Type B pancreatic cell (in vitro differentiated cells): Measurements from ENCODE around the gene GPR17. TPM values are rescaled to one million over a fixed set of nuclear protein-coding genes. Genes with fewer than 3 reads are reported as not detected.

Experiments
- DNase-seq: peaks from one replicate; pipeline ENCODE4 v3.0.0; 2021; ENCODE audit warnings: mixed read lengths; ENCODE audit not compliant: unreplicated experiment; ENCODE audit errors: extremely low spot score
- H3K27ac Mint-ChIP-seq: 2 replicates; pipeline ENCODE4 v1.8.0; 2021; ENCODE audit warnings: mild to moderate bottlenecking, mixed read lengths
- H3K27me3 Mint-ChIP-seq: 2 replicates; pipeline ENCODE4 v1.8.0; 2021; ENCODE audit warnings: mixed read lengths
- H3K36me3 Mint-ChIP-seq: 2 replicates; pipeline ENCODE4 v1.8.0; 2021; ENCODE audit warnings: mixed read lengths
- H3K4me1 Mint-ChIP-seq: one replicate; pipeline ENCODE4 v1.8.0; 2021; ENCODE audit warnings: mixed read lengths; ENCODE audit not compliant: unreplicated experiment
- H3K4me3 Mint-ChIP-seq: 2 replicates; pipeline ENCODE4 v1.8.0; 2021; ENCODE audit warnings: mild to moderate bottlenecking, mixed read lengths
- H3K9me3 Mint-ChIP-seq: 2 replicates; pipeline ENCODE4 v1.8.0; 2021; ENCODE audit warnings: mixed read lengths
- CTCF ChIP-seq: fragments of 200-600 bp; sonication (generic); conservative IDR thresholded peaks from 2 replicates; pipeline ENCODE4 v1.5.0; 2021; ENCODE audit warnings: antibody characterized with exemption, mild to moderate bottlenecking
- total RNA-seq: library from RNA; stranded (reverse); gene quantifications from 2 replicates; pipeline ENCODE4 v1.2.1, GENCODE V29; 2021; ENCODE audit warnings: low replicate concordance

The GPR17 gene
- total RNA-seq, 1 donor from 2014 or later = 0.19 TPM

GRCh38 chr2:127622561-127623387 lies 23.2 kb upstream of the GPR17 start:
- H3K4me3 Mint-ChIP-seq = no peak overlapping the region
- no peaks in the 10 kb centered on the region for H3K9me3 Mint-ChIP-seq
- H3K36me3 Mint-ChIP-seq = no peaks in the 10 kb centered on the region
- no peak for TF ChIP-seq CTCF
- H3K27me3 Mint-ChIP-seq = peaks cover 9% of the 10 kb centered on the region
- no peaks in the 10 kb centered on the region for H3K4me1 Mint-ChIP-seq
- no peak for DNase-seq
- H3K27ac Mint-ChIP-seq = no peak overlapping the region

GRCh38 chr2:127623388-127624319 lies 22.3 kb upstream of the GPR17 start:
- H3K9me3 Mint-ChIP-seq = no peaks in the 10 kb centered on the region
- no peaks in the 10 kb centered on the region for H3K4me1 Mint-ChIP-seq
- TF ChIP-seq CTCF = no peak
- peaks cover 4% of the 10 kb centered on the region for H3K27me3 Mint-ChIP-seq
- no peak overlapping the region for H3K4me3 Mint-ChIP-seq
- H3K27ac Mint-ChIP-seq = no peak overlapping the region
- no peak for DNase-seq
- H3K36me3 Mint-ChIP-seq = no peaks in the 10 kb centered on the region

GRCh38 chr2:127624320-127624755 lies 21.6 kb upstream of the GPR17 start:
- Mint-ChIP-seq H3K4me1 (no peaks in the 10 kb centered on the region), H3K4me3 (no peak overlapping the region), H3K27me3 (peaks cover 3% of the 10 kb centered on the region), H3K36me3 (no peaks in the 10 kb centered on the region), H3K9me3 (no peaks in the 10 kb centered on the region), H3K27ac (no peak overlapping the region)
- no peak for DNase-seq
- no peak for TF ChIP-seq CTCF

GRCh38 chr2:127624756-127625571 lies 21.0 kb upstream of the GPR17 start:
- no peak for TF ChIP-seq CTCF
- Mint-ChIP-seq H3K36me3 (no peaks in the 10 kb centered on the region), H3K4me3 (no peak overlapping the region), H3K27ac (no peak overlapping the region), H3K9me3 (no peaks in the 10 kb centered on the region), H3K4me1 (no peaks in the 10 kb centered on the region), H3K27me3 (peaks cover 3% of the 10 kb centered on the region)
- no peak for DNase-seq

- Mint-ChIP-seq H3K9me3 (no peaks in the 10 kb centered on the region), H3K27me3 (peaks cover 3% of the 10 kb centered on the region), H3K27ac (no peak overlapping the region), H3K4me3 (no peak overlapping the region), H3K4me1 (no peaks in the 10 kb centered on the region), H3K36me3 (no peaks in the 10 kb centered on the region)
- no peak for DNase-seq
- TF ChIP-seq CTCF = no peak
Measured at GRCh38 chr2:127625572-127625951, 20.4 kb upstream of the GPR17 start.
